Neural progenitor cell (in vitro differentiated cells): ENCODE data around the gene NHEJ1. TPM values are rescaled to one million over a fixed set of nuclear protein-coding genes. Genes with fewer than 3 reads are reported as not detected.
A peak's percentile ranks its signal among the peaks of the same experiment; 100 is the strongest.

Source experiments
- DNase-seq: peaks from one replicate; pipeline ENCODE4 v3.0.0-alpha.2; 2016; ENCODE audit warnings: low spot score
- H2AFZ ChIP-seq: fragments of 200-600 bp; sonication (generic); replicated peaks from 2 replicates; pipeline ENCODE4 v1.6.1; 2016; ENCODE audit warnings: antibody characterized with exemption
- H3F3A ChIP-seq: fragments of 200-600 bp; sonication (generic); 2 replicates; pipeline ENCODE4 v1.6.1; 2016; ENCODE audit warnings: antibody characterized with exemption, low read depth
- H3K27ac ChIP-seq: fragments of 200-600 bp; sonication (generic); 2 replicates; pipeline ENCODE4 v1.5.1; 2016; ENCODE audit warnings: mild to moderate bottlenecking
- H3K27me3 ChIP-seq: fragments of 200-600 bp; sonication (generic); 2 replicates; pipeline ENCODE4 v1.6.1; 2016; ENCODE audit warnings: mild to moderate bottlenecking, moderate library complexity
- H3K36me3 ChIP-seq: fragments of 200-600 bp; sonication (generic); 2 replicates; pipeline ENCODE4 v1.5.1; 2016
- H3K4me1 ChIP-seq: fragments of 200-600 bp; sonication (generic); 2 replicates; pipeline ENCODE4 v1.6.1; 2016; ENCODE audit warnings: mixed run types
- H3K4me2 ChIP-seq: fragments of 200-600 bp; sonication (generic); 2 replicates; pipeline ENCODE4 v1.6.1; 2016
- H3K4me3 ChIP-seq: fragments of 200-600 bp; sonication (generic); 2 replicates; pipeline ENCODE4 v1.5.1; 2016
- H3K79me2 ChIP-seq: fragments of 200-600 bp; sonication (generic); 2 replicates; pipeline ENCODE4 v1.6.1; 2016; ENCODE audit warnings: low read depth
- H3K9ac ChIP-seq: fragments of 200-600 bp; sonication (generic); 2 replicates; pipeline ENCODE4 v1.6.1; 2016
- H3K9me3 ChIP-seq: fragments of 200-600 bp; sonication (generic); 2 replicates; pipeline ENCODE4 v1.5.1; 2016; ENCODE audit warnings: low read depth
- H4K20me1 ChIP-seq: fragments of 200-600 bp; sonication (generic); 2 replicates; pipeline ENCODE4 v1.6.1; 2016; ENCODE audit warnings: low read depth
- H3K27ac Mint-ChIP-seq: 3 replicates; pipeline ENCODE4 v1.8.0; 2021; ENCODE audit warnings: mixed read lengths
- H3K27me3 Mint-ChIP-seq: 2 replicates; pipeline ENCODE4 v1.8.0; 2022; ENCODE audit warnings: low read depth, mild to moderate bottlenecking, inconsistent platforms, moderate library complexity, mixed read lengths; ENCODE audit not compliant: insufficient read depth
- H3K36me3 Mint-ChIP-seq: 3 replicates; pipeline ENCODE4 v1.8.0; 2021; ENCODE audit warnings: mixed read lengths
- H3K4me1 Mint-ChIP-seq: 3 replicates; pipeline ENCODE4 v1.8.0; 2021; ENCODE audit warnings: mixed read lengths
- H3K4me3 Mint-ChIP-seq: 3 replicates; pipeline ENCODE4 v1.8.0; 2021; ENCODE audit warnings: mild to moderate bottlenecking, moderate library complexity, mixed read lengths
- H3K9me3 Mint-ChIP-seq: 3 replicates; pipeline ENCODE4 v1.8.0; 2020; ENCODE audit warnings: mixed read lengths
- EZH2 ChIP-seq: fragments of 200-600 bp; sonication (generic); IDR thresholded peaks from 2 replicates; pipeline ENCODE4 v1.6.1; 2017; ENCODE audit warnings: antibody characterized with exemption, mild to moderate bottlenecking, moderate library complexity
- EZH2phosphoT487 ChIP-seq: fragments of 200-600 bp; sonication (generic); IDR thresholded peaks from 2 replicates; pipeline ENCODE4 v1.6.1; 2017; ENCODE audit warnings: antibody characterized with exemption
- total RNA-seq: library from RNA; depleted of rRNA; stranded (reverse); fragments of >200 nt; gene quantifications from 2 replicates; pipeline ENCODE4 v1.2.3, GENCODE V29; 2015; ENCODE audit warnings: low replicate concordance
- TF ChIP-seq, protein P1 (sequence below): fragments of 200-600 bp; sonication (generic); IDR thresholded peaks from 2 replicates; pipeline ENCODE4 v1.5.1; 2017; ENCODE audit warnings: antibody characterized with exemption, mild to moderate bottlenecking

The NHEJ1 gene
- total RNA-seq, 1 donor from 2014 or later = 25.5 TPM

DNA sequence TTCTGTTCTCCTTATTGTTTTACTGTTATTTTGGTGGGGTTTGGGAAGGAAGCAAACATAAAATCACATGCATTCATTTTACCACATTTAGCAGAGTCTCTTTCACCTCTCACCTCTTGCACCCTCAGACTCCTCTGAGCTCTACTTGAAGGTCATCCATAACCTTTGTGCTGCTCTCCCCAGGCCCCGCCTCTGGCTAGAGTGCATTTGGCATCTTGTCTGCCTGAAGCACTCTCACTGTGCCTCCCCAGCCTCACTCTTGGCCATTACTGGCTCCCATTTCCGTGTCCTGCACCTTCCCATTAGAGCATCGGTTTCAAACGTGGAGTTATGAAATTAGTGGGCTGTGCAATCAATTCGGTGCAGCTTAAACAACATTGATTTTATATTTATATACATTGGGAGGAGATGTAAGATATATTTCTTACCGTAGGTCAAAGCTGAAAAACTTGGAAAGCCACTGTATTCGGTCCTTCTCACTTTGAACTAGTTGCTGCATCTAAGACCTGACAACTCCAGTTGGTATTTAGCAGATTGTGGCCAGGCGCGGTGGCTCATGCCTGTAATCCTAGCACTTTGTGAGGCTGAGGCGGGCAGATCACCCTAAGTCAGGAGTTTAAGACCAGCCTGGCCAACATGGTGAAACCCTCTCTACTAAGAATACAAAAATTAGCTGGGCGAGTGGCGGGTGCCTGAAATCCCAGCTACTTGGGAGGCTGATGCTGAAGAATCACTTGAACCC lies 39.0 kb upstream of the NHEJ1 start:
- peaks cover 2% of the 10 kb centered on the region for H3K27me3 Mint-ChIP-seq
- DNase-seq = no peak
- H4K20me1 ChIP-seq = no peaks in the 10 kb centered on the region
- peaks cover 14% of the 10 kb centered on the region for H3K4me1 Mint-ChIP-seq
- no peaks in the 10 kb centered on the region for H3K36me3 ChIP-seq
- H3K4me2 ChIP-seq = no peak overlapping the region
- no peak overlapping the region for H3K4me3 Mint-ChIP-seq
- H3K9ac ChIP-seq = no peak overlapping the region
- no peaks in the 10 kb centered on the region for H3K27me3 ChIP-seq
- peak overlapping the region; percentile 2 for H3K27ac Mint-ChIP-seq
- H3F3A ChIP-seq = peaks cover 3% of the 10 kb centered on the region
- H3K4me3 ChIP-seq = no peak overlapping the region
- peaks cover 12% of the 10 kb centered on the region for H3K9me3 Mint-ChIP-seq
- H2AFZ ChIP-seq = no peak overlapping the region
- H3K27ac ChIP-seq = no peak overlapping the region
- no peaks in the 10 kb centered on the region for H3K36me3 Mint-ChIP-seq
- H3K79me2 ChIP-seq = no peaks in the 10 kb centered on the region
- TF ChIP-seq EZH2phosphoT487 (no peak), EZH2 (no peak)
- TF ChIP-seq, protein P1, sequence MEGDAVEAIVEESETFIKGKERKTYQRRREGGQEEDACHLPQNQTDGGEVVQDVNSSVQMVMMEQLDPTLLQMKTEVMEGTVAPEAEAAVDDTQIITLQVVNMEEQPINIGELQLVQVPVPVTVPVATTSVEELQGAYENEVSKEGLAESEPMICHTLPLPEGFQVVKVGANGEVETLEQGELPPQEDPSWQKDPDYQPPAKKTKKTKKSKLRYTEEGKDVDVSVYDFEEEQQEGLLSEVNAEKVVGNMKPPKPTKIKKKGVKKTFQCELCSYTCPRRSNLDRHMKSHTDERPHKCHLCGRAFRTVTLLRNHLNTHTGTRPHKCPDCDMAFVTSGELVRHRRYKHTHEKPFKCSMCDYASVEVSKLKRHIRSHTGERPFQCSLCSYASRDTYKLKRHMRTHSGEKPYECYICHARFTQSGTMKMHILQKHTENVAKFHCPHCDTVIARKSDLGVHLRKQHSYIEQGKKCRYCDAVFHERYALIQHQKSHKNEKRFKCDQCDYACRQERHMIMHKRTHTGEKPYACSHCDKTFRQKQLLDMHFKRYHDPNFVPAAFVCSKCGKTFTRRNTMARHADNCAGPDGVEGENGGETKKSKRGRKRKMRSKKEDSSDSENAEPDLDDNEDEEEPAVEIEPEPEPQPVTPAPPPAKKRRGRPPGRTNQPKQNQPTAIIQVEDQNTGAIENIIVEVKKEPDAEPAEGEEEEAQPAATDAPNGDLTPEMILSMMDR = no peak
- no peaks in the 10 kb centered on the region for H3K4me1 ChIP-seq
- no peaks in the 10 kb centered on the region for H3K9me3 ChIP-seq

DNA sequence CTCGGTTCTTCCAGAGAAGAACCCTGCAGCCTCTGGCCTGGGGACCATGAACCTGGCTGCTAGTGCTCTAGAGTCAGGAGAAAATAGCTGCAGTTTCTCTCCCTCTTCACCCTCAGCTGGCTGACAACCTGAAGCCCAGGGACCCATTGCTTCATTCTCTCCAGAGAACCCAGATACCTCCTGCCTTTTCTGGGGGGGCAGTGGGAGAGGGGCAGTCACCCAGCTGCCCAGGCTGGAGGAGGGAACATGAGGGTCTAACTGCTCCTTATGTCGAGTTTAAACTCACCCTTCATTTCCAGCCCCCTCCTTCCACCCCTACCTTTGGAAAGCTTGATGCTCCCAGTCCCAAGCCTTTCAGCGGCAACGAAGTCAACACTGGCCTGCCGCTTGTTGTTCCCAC lies 38.4 kb upstream of the NHEJ1 start:
- Histone ChIP-seq H3K27ac (no peak overlapping the region), H3K36me3 (no peaks in the 10 kb centered on the region), H3K4me1 (no peaks in the 10 kb centered on the region), H3K9ac (no peak overlapping the region), H3K9me3 (no peaks in the 10 kb centered on the region), H3K27me3 (no peaks in the 10 kb centered on the region), H3K4me3 (no peak overlapping the region), H2AFZ (no peak overlapping the region), H3K4me2 (no peak overlapping the region), H3F3A (peaks cover 3% of the 10 kb centered on the region), H3K79me2 (no peaks in the 10 kb centered on the region), H4K20me1 (no peaks in the 10 kb centered on the region)
- peaks cover 2% of the 10 kb centered on the region for H3K27me3 Mint-ChIP-seq
- H3K36me3 Mint-ChIP-seq = no peaks in the 10 kb centered on the region
- no peak overlapping the region for H3K4me3 Mint-ChIP-seq
- H3K27ac Mint-ChIP-seq = no peak overlapping the region
- peaks cover 14% of the 10 kb centered on the region for H3K4me1 Mint-ChIP-seq
- no peak for TF ChIP-seq EZH2phosphoT487
- TF ChIP-seq, protein P1 = no peak
- TF ChIP-seq EZH2 = no peak
- peaks cover 12% of the 10 kb centered on the region for H3K9me3 Mint-ChIP-seq
- no peak for DNase-seq

DNA sequence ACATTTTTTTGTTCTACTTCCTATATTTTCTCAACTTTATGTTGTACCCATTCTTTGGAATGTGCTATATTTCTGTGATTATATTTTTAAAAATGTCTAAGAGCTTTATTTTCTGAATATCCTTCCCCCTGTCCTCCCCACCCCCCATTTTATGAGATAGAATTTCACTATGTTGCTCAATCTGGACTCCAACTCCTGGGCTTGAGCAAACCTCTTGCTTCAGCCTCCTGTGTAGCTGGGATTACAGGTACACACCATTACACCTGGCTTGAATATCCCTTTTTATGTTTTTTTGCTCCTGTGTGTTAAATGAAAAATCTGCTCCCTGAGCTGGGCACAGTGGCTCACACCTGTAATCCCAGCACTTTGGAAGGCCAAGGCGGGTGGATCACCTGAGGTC lies 36.8 kb upstream of the NHEJ1 start:
- no peaks in the 10 kb centered on the region for H3K27me3 Mint-ChIP-seq

More for the DNA sequence above, 36.8 kb upstream of the NHEJ1 start:
- no peak for DNase-seq
- Mint-ChIP-seq H3K27ac (peak overlapping the region; percentile 11), H3K4me1 (peaks cover 14% of the 10 kb centered on the region), H3K9me3 (peaks cover 8% of the 10 kb centered on the region), H3K36me3 (no peaks in the 10 kb centered on the region), H3K4me3 (no peak overlapping the region)
- no peak overlapping the region for H2AFZ ChIP-seq
- H3K27ac ChIP-seq = no peak overlapping the region
- H3K9me3 ChIP-seq = no peaks in the 10 kb centered on the region
- no peak overlapping the region for H3K9ac ChIP-seq
- H3K4me3 ChIP-seq = no peak overlapping the region
- no peak overlapping the region for H3K4me2 ChIP-seq
- H3K36me3 ChIP-seq = no peaks in the 10 kb centered on the region
- no peaks in the 10 kb centered on the region for H3K27me3 ChIP-seq
- TF ChIP-seq EZH2phosphoT487 (no peak), EZH2 (no peak)
- TF ChIP-seq, protein P1 = no peak
- no peaks in the 10 kb centered on the region for H4K20me1 ChIP-seq
- H3F3A ChIP-seq = no peaks in the 10 kb centered on the region
- no peaks in the 10 kb centered on the region for H3K79me2 ChIP-seq
- no peaks in the 10 kb centered on the region for H3K4me1 ChIP-seq
